Mucosa of descending colon (tissue), 3 donors: Measurements from ENCODE around the gene KCNT1. TPM values are rescaled to one million over a fixed set of nuclear protein-coding genes. Genes with fewer than 3 reads are reported as not detected.

Experiments used
- ATAC-seq: fragments of 200-7000 bp; cut with Tn5 transposase; one replicate; pipeline ENCODE4 v1.9.1; 2020; ENCODE audit warnings: mild to moderate bottlenecking, moderate library complexity
- DNase-seq, 3 donors: peaks; one replicate each; pipeline ENCODE4 v3.0.0-alpha.2; 2020
- H3K36me3 ChIP-seq: fragments of 200-600 bp; one replicate; pipeline ENCODE4 v1.8.0; 2021; ENCODE audit warnings: low read depth, mild to moderate bottlenecking
- H3K4me1 ChIP-seq: fragments of 200-600 bp; one replicate; pipeline ENCODE4 v1.8.0; 2021; ENCODE audit warnings: low read depth, mild to moderate bottlenecking
- H3K4me3 ChIP-seq: fragments of 200-600 bp; one replicate; pipeline ENCODE4 v1.8.0; 2021; ENCODE audit warnings: mild to moderate bottlenecking
- H3K9me3 ChIP-seq: fragments of 200-600 bp; one replicate; pipeline ENCODE4 v1.8.0; 2021; ENCODE audit warnings: mild to moderate bottlenecking
- intact Hi-C, 2 donors: fragments of 100-400 bp; cut with DNase I in 1 of 2; cut with micrococcal nuclease in 1 of 2; formaldehyde crosslinking; loops; one replicate each; pipeline versions ENCODE4 v1.11.0 to v1.11.1; 2022; cut with DNase I, micrococcal nuclease
- total RNA-seq, 3 donors: library from RNA; stranded (reverse); fragmentation: NEBNext Ultra II Directional in 2 of 3; extraction: Animal tissue kit (Norgen Biotek cat#: 25700) in 2 of 3; gene quantifications; one replicate each; pipeline versions ENCODE4 v1.2.1 to v1.2.4, GENCODE V29; 2021 to 2023
- TF ChIP-seq, protein P1 (sequence below): fragments of 200-600 bp; IDR thresholded peaks from one replicate; pipeline ENCODE4 v1.8.0; 2022; ENCODE audit warnings: antibody characterized with exemption, mild to moderate bottlenecking
- donor health status: DM: no; HTN: no; CAD: no; lungs with moderate emphysema.
- donor health status: DM: no; HTN: no; CAD: no.
- donor health status: DM: no; HTN: yes; CAD: no.

Gene KCNT1
- total RNA-seq, 3 donors from 2014 or later, result 0.22 to 0.60 TPM; not detected in 1

DNA sequence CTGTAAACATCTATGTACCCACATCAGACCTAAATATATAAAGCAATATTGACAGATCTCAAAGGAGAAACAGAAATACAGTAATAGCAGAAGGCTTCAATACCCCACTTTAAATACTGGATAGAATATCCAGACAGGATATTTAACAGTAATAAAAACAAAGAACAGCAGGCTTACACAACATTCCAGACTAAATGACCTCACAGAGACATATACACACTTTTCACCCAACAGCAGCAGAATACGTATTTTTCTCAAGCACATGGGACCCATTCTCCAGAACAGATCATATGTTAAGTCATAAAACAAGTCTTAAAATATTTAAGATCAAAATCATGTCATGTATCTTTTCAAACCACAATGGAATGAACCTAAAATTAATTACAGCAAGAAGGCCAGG, 128.5 kb downstream of the KCNT1 start:
- intact Hi-C loops, result no loop called here
- no peaks in the 10 kb centered on the region for H3K36me3 ChIP-seq
- ATAC-seq, result no peak
- H3K4me3 ChIP-seq, result no peak overlapping the region
- H3K4me1 ChIP-seq, result no peaks in the 10 kb centered on the region
- DNase-seq, result no peak
- TF ChIP-seq, protein P1, sequence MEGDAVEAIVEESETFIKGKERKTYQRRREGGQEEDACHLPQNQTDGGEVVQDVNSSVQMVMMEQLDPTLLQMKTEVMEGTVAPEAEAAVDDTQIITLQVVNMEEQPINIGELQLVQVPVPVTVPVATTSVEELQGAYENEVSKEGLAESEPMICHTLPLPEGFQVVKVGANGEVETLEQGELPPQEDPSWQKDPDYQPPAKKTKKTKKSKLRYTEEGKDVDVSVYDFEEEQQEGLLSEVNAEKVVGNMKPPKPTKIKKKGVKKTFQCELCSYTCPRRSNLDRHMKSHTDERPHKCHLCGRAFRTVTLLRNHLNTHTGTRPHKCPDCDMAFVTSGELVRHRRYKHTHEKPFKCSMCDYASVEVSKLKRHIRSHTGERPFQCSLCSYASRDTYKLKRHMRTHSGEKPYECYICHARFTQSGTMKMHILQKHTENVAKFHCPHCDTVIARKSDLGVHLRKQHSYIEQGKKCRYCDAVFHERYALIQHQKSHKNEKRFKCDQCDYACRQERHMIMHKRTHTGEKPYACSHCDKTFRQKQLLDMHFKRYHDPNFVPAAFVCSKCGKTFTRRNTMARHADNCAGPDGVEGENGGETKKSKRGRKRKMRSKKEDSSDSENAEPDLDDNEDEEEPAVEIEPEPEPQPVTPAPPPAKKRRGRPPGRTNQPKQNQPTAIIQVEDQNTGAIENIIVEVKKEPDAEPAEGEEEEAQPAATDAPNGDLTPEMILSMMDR, result no peak
- peaks cover 15% of the 10 kb centered on the region for H3K9me3 ChIP-seq

DNA sequence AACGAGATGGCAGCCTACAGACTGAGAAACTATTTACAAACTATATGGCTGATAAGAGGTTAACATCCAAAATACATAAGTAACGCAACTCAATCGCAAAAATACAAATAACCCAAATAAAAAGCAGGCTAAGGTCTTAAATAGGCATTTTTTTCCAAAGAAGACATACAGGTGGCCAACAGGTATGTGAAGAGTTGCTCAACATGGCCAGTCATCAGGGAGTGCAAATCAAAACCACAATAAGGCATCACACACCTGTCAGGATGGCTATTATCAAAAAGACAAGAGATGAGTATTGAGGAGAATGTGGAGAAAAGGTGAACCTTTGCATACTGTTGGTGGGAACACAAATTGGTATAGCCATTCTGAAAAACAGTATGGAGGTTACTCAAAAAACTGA, 131.9 kb downstream of the KCNT1 start:
- peaks cover 7% of the 10 kb centered on the region for H3K9me3 ChIP-seq
- H3K36me3 ChIP-seq, result no peaks in the 10 kb centered on the region
- H3K4me1 ChIP-seq, result no peaks in the 10 kb centered on the region
- TF ChIP-seq, protein P1, result no peak
- ATAC-seq (no peak), DNase-seq (no peak)
- intact Hi-C loops, result no loop called here
- H3K4me3 ChIP-seq, result no peak overlapping the region

DNA sequence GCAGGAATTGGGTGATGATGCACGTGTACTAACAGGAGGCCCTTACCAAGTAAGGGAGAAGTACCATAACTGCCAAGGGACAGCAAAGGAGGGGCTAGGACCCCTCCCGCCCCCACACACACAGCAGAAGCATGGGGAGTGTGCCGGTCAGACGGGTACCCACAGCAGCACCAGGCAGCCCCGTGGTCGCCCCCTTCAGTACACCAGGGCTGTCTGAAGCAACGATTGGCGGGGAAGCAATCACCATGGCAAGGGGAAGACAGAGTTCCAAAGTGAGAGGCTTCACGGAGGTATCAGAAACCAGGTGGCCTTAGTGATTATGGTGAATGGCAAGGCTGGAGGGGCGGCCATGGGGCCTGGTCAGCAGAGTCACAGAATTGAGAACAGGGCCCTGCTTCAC, 133.1 kb downstream of the KCNT1 start:
- Histone ChIP-seq H3K4me1 (no peaks in the 10 kb centered on the region), H3K9me3 (no peaks in the 10 kb centered on the region), H3K4me3 (no peak overlapping the region), H3K36me3 (no peaks in the 10 kb centered on the region)
- TF ChIP-seq, protein P1, result no peak
- ATAC-seq (no peak), DNase-seq (no peak)
- intact Hi-C loops, result no loop called here

DNA sequence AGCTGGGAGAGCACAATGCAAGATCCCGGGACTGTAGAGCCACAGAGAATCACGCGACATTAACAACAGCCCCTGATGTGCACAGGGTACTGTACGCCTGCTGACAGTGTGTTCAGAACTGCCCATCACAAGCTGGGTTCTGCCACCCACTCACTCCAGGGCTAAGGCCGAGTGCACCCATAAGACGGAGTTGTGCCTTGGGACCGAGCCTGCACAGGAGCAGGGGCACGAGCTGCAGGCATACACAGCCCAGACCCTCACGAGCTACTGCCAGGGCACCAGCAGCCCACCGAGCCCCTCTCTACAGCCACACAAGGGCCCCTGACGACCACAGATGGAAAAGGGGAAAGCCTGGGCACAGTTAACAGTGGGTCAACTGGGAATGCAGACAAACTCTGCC, 137.5 kb downstream of the KCNT1 start:
- no peak for ATAC-seq

DNA sequence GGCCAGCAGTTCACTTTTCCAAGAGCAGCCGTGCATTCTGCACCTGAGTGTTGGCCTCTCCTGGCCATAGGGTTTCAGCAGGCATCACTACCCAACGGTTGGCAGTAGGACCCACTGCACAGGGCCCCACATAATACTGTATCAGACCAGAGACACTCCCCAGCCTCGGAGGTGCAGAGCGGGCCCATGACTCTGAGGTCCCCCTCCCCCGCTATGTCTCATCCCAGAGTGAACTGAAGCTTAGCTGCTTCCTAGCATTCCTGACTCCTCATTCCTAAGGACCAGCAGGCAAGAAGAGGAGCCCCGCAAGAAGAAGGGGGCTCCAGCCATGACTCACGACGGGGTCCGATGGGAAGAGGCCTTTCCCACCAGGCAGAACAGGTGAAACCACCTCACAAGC, 138.1 kb downstream of the KCNT1 start:
- ATAC-seq (no peak), DNase-seq (no peak)
- intact Hi-C loops, result no loop called here
- TF ChIP-seq, protein P1, result no peak
- Histone ChIP-seq H3K4me1 (no peaks in the 10 kb centered on the region), H3K36me3 (no peaks in the 10 kb centered on the region), H3K9me3 (peaks cover 5% of the 10 kb centered on the region), H3K4me3 (no peak overlapping the region)

More for the DNA sequence above, 137.5 kb downstream of the KCNT1 start:
- H3K4me1 ChIP-seq, result no peaks in the 10 kb centered on the region
- H3K36me3 ChIP-seq, result no peaks in the 10 kb centered on the region
- TF ChIP-seq, protein P1, result no peak
- no peak for DNase-seq
- peaks cover under 1% of the 10 kb centered on the region for H3K9me3 ChIP-seq
- no peak overlapping the region for H3K4me3 ChIP-seq
- intact Hi-C loops, result no loop called here

DNA sequence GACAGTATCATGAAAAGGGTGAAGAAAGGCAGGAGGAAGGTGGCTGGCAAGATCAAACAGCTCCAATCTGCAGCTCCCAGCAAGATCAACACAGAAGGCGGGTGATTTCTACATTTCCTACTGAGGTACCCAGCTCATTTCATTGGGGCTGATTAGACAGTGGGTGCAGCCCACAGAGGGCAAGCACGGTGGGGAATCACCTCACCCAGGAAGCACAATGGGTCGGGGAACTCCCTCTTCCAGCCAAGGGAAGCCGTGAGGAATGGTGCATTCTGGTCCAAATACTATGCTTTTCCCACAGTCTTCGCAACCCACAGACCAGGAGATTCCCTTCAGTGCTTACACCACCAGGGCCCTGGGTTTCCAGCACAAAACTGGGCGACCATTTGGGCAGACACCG, 138.6 kb downstream of the KCNT1 start:
- no peak for ATAC-seq
- intact Hi-C loops, result no loop called here
- no peaks in the 10 kb centered on the region for H3K36me3 ChIP-seq
- peaks cover 5% of the 10 kb centered on the region for H3K9me3 ChIP-seq
- TF ChIP-seq, protein P1, result no peak
- DNase-seq, result no peak
- H3K4me3 ChIP-seq, result no peak overlapping the region
- H3K4me1 ChIP-seq, result no peaks in the 10 kb centered on the region
